Activated CD4-positive, alpha-beta T cell treated with anti-CD3 and anti-CD28 coated beads, Interleukin-2, Interleukin-6, amounts not matched to agents 100 ng/mL and 50 ng/mL, durations not matched to agents 16 hours and 8 hours (primary cell): ENCODE results near the gene CHCHD6.
A peak's percentile ranks its signal among the peaks of the same experiment; 100 is the strongest.

ENCODE experiments used
- DNase-seq: peaks from one replicate; pipeline ENCODE4 v3.0.0-alpha.2; 2020

CHCHD6 gene

GRCh38 chr3:126983653-126984390 lies 279.8 kb downstream of the CHCHD6 start:
- peak; percentile 40 for DNase-seq

DNA sequence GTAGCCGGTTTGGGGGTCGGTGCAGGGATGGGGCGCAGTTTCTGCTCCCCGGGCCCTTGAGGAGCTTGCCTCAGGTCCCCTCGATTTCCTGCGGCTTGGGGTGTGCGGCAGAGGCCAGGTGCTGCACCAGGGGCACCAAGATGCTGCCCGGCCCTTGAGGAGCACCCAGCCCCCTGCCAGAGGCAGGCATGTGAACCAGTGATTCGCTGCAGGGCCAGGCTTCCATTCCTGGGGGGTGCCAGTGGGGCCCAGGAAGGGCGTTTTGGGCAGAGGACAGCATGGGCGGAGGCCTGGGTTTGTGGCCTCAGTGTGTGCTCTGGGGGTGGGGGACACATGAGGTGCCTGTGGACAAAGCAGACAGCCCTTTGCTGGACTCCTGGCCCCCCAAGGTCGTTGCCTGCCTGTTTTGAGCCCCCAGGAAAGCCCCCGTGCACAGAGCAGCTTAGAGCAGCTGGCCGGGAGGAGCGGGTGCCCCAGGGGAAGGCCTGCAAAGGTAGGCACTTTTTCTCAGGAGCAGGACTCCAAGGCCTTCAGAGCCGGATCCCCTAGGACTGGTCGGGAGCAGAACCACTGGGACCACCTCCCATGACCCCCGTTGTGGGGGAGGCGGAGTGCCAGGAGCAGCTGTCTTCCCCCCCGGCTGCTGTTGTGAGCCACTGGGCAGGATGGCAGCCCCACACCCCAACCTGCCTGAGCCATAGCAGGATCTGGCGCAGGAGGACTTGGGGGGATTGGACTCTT lies 280.5 kb downstream of the CHCHD6 start:
- DNase-seq = no peak

DNA sequence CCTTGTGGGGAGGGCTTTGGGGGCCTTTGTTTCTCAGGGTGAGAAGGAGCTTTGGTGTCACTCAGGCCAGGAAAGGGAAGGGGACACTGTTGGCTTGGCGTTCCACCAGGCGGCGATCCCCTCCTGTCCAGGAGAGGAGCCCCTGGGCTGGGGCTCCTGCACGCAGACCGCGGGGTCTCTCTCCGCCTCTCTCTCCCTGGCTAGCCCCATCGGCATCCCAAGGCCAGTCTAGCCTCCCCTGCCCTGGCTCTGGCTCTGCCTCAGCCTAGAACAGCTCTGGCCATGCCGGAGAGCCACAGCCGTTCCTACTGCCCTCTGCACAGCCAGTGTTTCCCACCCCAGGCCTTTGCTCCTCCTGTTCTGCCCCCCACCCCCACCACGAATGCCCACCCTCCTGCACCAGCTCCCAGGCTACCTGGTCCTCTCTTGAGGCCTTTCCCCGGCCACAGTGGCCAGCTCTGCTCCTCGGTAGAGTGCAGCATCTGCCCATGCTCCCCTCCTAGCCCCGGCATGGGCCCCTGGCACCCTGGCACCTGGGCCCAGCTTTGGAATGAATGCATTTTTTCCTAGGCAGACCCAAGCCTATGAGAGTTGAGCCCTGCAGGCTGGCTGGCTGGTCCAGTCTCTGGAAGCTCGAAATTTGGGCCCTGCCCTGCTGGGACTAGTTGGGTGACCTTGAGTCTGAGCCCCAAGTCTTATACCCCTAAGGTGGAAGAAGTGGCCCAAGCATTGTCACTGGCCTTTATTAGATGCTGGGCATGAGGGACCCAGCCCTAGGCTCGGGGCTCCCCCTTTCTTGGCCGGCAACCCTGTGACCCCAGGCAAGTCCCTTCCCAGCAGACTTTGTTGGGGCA lies 281.3 kb downstream of the CHCHD6 start:
- no peak for DNase-seq

DNA sequence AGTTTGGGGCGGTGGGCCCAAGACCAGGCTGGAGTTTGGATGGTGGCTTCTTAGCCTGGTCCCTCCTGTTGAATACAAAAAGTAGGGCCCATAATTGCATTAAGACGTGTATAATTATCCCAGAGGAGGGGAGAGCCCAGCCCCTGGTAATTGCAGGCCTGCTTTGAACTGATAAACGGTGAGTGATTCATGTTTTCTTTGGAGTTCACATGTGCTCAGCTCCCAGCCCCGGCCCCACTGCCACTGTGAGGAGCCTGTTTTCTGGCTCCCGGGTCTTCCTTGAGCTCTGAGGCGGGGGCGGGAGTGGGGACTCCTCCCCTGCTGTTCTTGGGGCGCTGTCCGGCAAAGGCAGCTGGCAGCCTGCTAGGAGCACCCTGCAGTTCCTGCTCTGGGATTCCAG lies 282.0 kb downstream of the CHCHD6 start:
- DNase-seq = no peak

DNA sequence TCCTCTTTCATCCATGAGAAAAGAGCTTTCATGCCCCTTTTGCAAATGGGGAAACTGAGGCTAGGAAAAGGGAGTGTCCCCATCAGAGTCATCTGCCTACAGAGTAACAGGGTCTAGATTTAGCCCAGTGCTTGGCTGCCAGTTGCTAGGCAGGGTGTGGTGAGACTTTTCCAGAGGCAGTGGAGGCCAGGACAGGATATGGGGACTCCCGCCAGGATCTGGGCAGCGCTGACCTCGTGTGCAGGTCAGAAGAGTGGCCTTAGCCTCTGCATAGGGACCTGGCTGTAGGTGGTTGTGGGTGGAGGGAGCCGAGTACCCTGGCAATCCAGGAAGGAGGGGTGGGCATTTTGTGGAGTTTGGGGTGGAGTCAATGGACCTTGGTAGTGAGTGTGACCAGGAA lies 283.1 kb downstream of the CHCHD6 start:
- no peak for DNase-seq

GRCh38 chr3:126987596-126987995 lies 283.6 kb downstream of the CHCHD6 start:
- DNase-seq = no peak

GRCh38 chr3:126988451-126989021 lies 284.5 kb downstream of the CHCHD6 start:
- no peak for DNase-seq

DNA sequence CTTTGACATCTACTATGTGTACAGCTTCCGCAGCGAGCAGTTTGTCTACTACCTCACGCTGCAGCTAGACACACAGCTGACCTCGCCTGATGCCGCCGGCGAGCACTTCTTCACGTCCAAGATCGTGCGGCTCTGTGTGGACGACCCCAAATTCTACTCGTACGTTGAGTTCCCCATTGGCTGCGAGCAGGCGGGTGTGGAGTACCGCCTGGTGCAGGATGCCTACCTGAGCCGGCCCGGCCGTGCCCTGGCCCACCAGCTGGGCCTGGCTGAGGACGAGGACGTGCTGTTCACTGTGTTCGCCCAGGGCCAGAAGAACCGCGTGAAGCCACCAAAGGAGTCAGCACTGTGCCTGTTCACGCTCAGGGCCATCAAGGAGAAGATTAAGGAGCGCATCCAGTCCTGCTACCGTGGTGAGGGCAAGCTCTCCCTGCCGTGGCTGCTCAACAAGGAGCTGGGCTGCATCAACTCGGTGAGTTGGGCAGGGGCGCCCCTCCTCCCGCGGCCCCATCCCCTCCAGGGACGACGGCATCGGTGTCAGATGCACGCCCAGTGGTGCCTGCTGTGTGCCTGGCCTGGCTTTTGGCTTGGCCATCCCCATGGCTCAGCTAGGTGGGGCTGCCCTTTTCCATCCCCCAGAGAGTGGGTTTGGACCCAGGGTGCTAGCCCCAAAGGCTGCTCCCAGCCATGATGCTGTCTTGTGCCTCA lies 285.4 kb downstream of the CHCHD6 start:
- no peak for DNase-seq

- DNase-seq = no peak
Observed at GRCh38 chr3:126990024-126990700, 286.1 kb downstream of the CHCHD6 start.

DNA sequence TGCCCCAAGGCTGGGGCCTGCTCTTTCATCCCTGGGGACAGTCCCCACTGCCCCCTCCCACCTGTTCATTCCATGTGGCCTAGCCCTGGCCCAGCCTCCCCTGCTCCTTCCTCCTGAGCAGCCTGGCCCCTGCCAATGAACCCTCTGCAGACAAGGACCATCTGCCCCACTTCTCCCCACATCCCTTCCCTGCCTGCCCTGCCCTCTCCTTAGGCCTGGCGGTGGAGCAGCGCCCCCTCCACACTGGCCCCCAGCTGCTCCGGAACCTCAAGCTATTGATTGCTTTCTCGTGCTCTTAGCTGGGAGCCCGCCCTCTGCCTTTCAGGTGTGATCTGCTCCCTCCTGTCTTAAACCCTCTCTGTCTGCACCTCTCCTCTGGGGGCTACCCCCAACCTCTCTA lies 286.9 kb downstream of the CHCHD6 start:
- DNase-seq = no peak

DNA sequence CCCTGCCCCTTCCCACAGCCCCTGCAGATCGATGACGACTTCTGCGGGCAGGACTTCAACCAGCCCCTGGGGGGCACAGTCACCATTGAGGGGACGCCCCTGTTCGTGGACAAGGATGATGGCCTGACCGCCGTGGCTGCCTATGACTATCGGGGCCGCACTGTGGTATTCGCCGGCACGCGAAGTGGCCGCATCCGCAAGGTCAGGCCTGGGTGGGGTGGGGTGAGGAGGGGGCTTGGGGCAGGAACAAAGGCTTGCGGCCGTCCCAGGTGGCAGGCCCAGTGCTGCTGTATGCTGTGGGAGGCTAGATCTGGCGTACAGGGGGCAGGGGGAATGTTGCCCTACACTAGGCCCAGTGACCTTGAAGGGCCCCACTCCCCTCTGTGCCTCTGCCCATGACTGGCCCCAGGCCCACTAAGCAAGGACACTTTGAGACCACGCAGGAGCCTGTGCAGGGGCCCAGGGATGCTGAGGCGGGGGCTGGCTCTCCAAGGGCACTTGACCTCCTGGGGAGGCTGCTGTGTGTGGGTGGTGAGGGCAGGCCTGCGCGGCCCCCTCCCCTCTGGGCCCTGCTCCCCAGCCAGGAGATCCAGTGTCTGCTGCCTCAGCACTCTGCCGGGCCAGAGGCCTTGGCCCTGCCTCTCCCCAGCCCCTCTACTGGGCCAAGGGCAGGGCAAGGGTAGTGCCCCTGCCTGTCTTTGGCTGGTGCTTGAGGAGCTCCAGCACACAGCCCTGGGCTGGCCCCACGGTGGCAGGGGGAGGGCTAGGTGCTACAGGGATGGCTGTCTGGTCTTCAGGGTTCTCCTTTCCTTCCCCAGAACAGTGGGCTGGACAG lies 287.5 kb downstream of the CHCHD6 start:
- DNase-seq = no peak

DNA sequence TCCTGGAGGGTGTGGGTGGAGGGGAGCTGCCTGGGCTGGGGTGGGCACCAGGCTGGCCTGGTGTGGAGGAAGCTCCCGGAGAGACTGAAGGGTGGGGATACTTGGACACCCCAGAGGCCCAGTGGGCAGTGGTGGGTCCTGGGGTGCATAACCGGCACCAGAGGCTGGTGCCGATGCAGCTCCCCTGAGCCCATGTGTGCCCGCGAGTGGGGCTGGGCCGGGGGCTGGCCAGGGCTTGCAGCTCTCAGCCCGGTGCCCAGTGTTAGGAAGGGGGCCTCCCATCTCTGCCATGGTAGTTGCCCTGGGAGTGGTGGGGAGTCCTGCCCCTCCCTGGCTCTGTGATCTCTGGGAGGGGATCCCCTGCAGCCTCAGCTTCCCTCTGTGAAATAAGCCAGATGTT lies 288.2 kb downstream of the CHCHD6 start:
- no peak for DNase-seq

DNA sequence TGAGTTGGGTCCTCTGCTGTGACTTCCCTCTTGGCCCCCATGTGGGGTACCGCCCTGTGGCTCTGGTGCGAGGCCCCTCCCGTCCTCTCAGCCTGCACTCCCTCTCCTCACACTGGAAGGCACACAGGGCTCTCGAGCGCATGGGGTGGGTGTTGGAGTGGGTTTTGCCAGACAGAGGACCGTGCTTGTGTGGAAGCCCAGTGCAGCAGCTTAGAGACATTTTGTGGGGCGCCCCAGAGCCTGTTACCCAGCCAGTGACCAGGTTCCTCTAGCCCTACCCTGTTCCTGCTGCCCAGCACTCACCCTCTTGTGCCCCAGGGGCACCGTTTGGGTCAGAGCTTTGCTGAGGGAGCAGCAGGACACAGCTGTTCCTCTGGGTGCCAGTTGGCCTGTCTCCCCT lies 288.7 kb downstream of the CHCHD6 start:
- DNase-seq = no peak

GRCh38 chr3:126993436-126993835 lies 289.4 kb downstream of the CHCHD6 start:
- DNase-seq = no peak

- no peak for DNase-seq
Observed at GRCh38 chr3:126994661-126995245, 290.7 kb downstream of the CHCHD6 start.

GRCh38 chr3:126995254-126995780 lies 291.3 kb downstream of the CHCHD6 start:
- DNase-seq = no peak

DNA sequence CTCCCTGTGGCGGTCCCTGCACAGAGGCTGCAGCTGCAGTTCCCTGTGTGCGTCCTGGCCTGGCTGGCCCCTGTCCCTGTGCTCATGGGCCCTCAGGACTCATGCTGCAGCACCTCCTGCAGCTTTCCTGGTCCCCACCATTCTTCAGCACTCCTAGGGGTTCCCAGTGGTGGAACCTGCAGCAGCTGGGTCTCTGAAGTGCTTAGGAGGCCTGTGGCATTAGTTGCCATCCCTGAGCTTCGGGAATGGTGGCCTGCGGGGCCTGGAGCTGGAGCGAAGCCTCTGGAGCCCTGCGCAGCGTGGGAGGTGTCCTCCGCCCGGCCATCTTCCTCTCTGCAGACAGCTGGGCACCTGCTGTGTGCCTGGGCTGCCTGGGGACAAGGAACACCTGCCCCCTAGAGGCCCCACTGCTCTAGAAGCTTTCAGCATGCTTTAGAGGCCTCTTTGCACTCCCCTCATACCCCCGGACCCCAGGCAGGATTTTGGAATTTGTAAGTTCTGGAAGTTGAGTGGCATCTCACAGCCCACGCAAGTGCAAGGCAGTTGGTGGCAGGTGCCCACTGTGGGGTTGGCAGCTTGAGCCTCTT lies 292.0 kb downstream of the CHCHD6 start:
- DNase-seq = no peak

DNA sequence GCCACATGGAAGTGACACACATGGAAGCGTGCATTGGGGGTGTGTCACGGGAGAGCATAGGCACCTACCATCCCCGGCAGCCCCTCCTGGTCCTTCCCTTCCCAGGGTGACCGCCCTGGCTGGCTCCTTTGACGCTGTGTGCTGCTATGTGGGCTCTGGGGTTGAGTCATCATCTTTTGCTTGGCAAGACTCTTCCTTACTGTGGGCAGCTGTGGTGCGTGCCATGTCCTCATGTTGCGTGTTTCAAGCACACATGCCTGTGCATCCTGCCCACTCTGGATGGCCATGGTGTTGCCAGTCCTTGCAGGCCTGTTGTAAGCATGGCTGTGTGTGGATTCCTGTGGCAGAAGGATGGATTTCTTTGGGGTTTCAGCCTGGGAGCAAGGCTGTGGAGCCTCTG lies 292.9 kb downstream of the CHCHD6 start:
- no peak for DNase-seq

DNA sequence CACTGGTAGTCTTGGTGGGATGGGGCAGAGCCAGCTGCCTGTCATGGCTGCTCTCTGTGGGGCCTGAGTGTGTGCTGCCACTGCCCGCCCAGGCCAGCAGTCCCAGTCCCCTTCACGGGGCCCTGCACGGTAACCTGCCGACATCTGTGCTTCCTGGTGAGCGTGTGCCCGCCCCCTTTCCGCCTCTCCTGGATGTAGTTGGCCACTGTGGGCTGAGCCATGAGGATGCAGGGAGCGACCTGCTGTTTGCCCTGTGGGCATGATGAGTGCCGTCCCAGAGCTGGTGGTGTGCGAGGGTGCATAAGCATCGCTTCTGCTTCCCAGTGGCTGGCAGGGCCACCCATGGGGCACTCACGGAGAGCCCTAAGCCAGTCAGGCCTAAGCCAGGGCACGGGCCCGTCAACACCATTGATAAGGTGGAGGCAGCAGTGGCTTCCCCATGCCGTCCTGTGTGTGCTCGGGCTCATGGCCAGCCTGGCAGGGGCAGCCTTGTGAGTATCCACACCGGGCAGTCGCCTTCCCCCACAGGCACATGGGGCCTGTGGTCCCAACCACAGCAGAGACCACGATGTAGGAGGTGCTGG lies 293.5 kb downstream of the CHCHD6 start:
- no peak for DNase-seq

- no peak for DNase-seq
Observed at GRCh38 chr3:126998320-126998719, 294.3 kb downstream of the CHCHD6 start.
